RPMI7951 (cell line): ENCODE data around the gene TAF6L. TPM values are rescaled to one million over a fixed set of nuclear protein-coding genes. Genes with fewer than 3 reads are reported as not detected.
"Not testable (repeated sequence)": the region's sequence is repeated elsewhere in the genome, so short reads cannot be mapped to it uniquely, and the experiment has no call there.

Experiments
- DNase-seq: peaks from one replicate; pipeline ENCODE4 v3.0.0-alpha.2; 2012; ENCODE audit warnings: low read depth
- total RNA-seq: library from RNA; depleted of rRNA; stranded (reverse); fragments of >200 nt; shearing (Covaris generic); gene quantifications from 2 replicates; pipeline ENCODE4 v1.2.3, GENCODE V29; 2014; rRNA removed

The TAF6L gene
- total RNA-seq, 1 experiment from 2014 or later: 15.1 TPM

- peak; percentile 90 for DNase-seq
Observed at GRCh38 chr11:62805076-62805892, 34.1 kb downstream of the TAF6L start, which contains the start of gene NXF1. Gene NXF1, minus strand, starts transcription at chr11:62805440. Its CDS starts 84 bp downstream, at chr11:62805356.

- DNase-seq: peak; percentile 28
Observed at GRCh38 chr11:62805961-62806441, 34.8 kb downstream of the TAF6L start.

- DNase-seq: peak; percentile 32
Observed at GRCh38 chr11:62806611-62807121, 35.5 kb downstream of the TAF6L start.

DNA sequence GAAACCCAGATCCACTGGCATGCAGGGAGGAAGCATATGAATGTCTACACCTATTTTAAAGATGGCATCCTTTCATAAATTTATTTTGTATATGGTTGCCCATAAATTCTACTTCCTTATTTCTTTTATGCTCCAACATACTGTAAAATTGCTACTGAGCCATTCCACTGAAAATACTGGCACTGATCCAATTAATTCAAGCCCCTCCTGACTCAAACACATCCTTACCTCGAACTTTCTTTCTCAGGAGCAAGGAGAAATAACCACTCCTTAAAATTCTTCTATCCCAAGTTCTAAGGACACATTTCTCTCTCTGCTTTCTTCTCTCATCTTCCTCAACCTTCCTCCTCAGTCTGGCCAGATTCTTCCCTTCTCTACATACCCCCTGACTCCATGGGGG is 39.6 kb downstream of the TAF6L start:
- no peak for DNase-seq

DNA sequence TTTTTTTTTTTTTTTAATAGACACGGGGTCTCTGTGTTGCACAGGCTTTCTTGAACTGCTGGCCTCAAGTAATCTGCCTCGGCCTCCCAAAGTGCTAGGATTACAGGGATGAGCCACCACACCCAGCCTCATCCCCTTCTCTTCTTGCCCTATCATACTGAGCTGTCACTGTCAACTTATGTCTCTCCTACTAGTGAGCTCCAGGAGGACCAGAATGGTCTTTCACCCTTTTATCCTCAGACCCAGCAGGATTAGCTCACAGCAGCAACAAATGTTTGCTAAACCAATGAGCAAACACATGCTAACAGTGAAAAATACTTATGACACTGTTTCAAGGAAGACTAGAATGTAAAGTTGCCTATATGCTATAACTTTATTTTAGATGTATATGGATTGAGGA is 40.5 kb downstream of the TAF6L start:
- DNase-seq: no peak

GRCh38 chr11:62816557-62816956 is 45.4 kb downstream of the TAF6L start:
- no peak for DNase-seq

DNA sequence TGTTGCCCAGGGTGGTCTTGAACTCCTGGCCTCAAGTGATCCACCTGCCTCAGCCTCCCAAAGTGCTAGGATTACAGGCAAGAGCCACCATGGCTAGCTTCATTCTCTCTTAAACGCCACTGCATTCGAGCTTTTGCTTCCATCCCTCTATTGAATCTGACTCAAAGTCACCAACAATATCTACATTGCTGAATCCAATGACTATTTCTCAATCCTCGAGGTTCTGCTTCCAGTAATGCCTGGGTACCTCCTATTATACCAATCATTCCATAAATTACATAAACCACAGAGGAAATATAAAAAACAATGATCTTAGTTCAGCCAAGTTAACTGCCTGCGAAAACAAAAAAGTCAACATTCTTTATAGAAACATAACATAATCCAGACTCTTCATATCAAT is 45.9 kb downstream of the TAF6L start:
- no peak for DNase-seq

DNA sequence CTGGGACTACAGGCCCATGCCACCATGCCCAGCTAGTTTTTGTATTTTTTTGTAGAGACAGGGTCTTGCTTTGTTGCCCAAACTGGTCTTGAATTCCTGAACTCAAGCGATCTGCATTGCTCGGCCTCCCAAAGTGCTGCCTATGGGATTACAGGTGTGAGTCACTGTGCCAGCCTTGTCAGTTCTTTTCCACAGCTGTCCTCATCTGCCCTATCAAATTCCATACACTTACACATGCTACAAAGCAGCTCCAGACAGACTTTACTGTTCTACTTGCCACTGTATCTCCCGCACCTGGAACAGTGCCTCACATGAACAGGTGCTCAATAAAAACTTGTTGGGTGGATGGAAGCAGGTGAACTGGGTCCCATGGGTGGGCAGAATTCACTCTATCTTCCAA is 52.5 kb downstream of the TAF6L start:
- no peak for DNase-seq

GRCh38 chr11:62828130-62828529 is 56.9 kb downstream of the TAF6L start:
- DNase-seq: not testable (repeated sequence)

- DNase-seq: no peak
Observed at GRCh38 chr11:62830904-62831519, 59.8 kb downstream of the TAF6L start.

DNA sequence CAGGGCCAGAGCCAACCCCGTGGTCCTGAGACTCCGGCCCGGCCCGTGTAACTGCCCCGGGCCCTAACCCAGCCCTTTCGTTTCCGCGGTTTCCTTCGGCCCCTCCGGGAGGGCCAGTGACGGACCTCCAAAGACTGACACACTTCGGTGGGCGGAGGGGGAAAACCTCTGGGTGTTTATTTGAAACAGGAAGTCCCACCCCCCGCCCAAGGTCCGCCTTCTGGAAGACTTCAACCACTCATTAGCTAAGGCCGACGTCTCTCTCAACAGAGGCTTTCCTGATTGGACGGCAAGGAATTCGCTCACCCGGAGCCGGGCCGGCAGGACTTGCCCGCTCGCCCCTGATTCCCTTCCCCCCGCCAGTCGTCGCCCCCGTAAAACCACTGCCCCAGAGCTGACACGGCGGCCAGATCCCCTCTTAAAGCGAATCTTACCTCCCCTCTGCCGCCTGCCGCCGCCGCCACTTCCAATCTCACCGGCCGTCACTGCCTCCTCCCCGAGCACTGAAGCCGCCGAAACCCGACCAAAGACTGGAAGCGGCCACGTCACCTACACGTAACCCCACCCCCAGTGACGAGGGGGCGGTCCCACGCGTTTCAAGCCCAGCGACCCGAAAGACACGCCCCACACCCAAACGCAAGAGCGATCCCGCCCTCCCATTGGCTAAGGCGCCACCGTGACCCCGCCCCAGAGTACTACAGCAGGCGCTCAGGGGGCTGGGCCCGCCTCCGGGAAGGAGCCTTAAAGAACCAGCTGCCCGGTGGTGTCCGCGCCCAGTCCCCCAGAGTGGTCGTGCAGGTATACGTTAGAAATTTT is 60.5 kb downstream of the TAF6L start, which contains the start of gene STX5:
TSS of gene STX5 (minus strand) at position 532 of the 816 bp plus-strand sequence. CDS start 808 bp downstream, outside the sequence.
- peak; percentile 97 for DNase-seq

DNA sequence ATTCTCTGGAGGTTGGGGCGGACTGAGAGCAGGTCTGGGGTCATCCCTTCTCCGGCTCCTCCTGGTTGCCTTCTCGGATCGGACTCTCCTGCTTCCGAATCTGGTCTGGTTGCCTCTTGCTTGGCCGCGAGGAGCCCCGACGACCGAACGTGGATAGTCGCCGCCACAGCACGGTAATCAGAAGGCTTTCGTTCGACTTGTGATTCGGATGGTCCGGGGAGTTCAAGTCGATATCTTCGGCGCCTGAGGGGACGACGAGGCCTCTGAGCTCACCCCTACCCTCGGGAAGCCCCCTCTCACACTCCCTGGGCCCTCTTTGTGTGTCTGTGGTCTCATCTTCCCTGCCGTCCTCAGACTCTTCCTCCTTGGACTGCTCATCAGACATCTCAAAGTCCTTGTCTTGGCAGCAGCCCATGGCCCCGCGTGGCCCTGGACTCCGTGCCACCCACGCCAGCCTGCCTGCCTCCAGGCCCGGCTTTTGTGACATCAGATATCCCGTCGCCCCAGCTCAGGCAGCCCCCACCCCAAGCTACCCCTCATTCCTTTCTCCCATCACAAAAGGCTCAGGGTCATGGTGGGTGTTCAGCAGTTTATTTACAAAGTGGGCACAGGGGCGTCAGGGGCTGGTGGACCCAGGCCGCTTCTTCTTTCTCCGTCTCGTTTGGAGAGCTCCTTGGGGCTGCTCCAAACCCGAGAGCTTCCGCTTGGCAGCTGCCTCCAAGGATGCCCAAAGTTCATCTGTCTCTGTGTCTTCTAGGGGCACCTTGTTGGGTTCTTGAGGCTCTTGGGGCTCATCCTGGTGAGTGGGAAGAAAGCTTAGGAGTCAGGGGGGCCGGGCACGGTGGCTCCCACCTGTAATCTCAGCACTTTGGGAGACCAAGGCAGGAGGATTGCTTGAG is 61.4 kb downstream of the TAF6L start, which contains the start of gene TEX54:
TSS of gene TEX54 (minus strand) at position 506 of the 899 bp plus-strand sequence.
- no peak for DNase-seq

DNA sequence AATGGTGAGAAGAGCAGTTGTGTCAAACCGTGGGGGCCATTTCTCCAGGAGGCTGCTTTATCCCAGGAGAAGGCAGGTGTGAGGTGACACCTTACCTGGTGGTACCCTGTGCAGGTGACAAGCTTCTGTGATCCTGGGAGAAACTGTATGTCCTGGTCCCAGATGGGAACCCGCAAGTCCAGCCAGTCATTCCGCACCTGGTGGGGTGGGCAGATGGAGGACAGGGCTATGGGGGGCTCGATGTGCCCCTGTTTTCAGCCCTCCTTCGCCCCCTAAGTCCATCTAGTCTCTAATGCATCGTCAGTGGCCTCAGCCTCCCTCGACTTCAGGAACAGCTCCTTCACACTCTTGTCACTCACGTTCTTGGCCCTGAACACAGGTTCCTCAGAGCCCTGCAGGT is 64.1 kb downstream of the TAF6L start:
- DNase-seq: no peak

Other genes with a start within 250 kb of the TAF6L start
- gene AHNAK, start 224.6 kb upstream of the TAF6L start, total RNA-seq: 184 and 206 TPM in 2 replicates
- 841 and 1,053 TPM in 2 replicates for gene EEF1G, start 197.5 kb upstream of the TAF6L start, total RNA-seq
- 4.7 and 5.3 TPM in 2 replicates for gene TUT1, start 179.9 kb upstream of the TAF6L start, total RNA-seq
- 91.2 and 103 TPM in 2 replicates for gene MTA2, start 169.5 kb upstream of the TAF6L start, total RNA-seq
- 7.1 and 13.8 TPM in 2 replicates for gene EML3, start 158.6 kb upstream of the TAF6L start, total RNA-seq
- gene ROM1, start 158.1 kb upstream of the TAF6L start, total RNA-seq: 2.5 and 3.6 TPM in 2 replicates
- 23.3 and 27.1 TPM in 2 replicates for gene B3GAT3, start 149.4 kb upstream of the TAF6L start, total RNA-seq
- gene GANAB, start 124.8 kb upstream of the TAF6L start, total RNA-seq: 136 and 159 TPM in 2 replicates
- gene INTS5, start 118.1 kb upstream of the TAF6L start, total RNA-seq: 10.7 and 14.8 TPM in 2 replicates
- gene C11orf98, start 106.2 kb upstream of the TAF6L start, total RNA-seq: 69.0 and 73.3 TPM in 2 replicates
- gene CSKMT, start 106.1 kb upstream of the TAF6L start, total RNA-seq: 3.8 and 5.6 TPM in 2 replicates
- gene UQCC3, start 99.7 kb upstream of the TAF6L start, total RNA-seq: 19.6 and 26.6 TPM in 2 replicates
- gene LBHD1, start 99.1 kb upstream of the TAF6L start, total RNA-seq: 4.6 and 6.1 TPM in 2 replicates
- gene UBXN1, start 92.3 kb upstream of the TAF6L start, total RNA-seq: 107 and 128 TPM in 2 replicates
- 6.0 and 6.2 TPM in 2 replicates for gene LRRN4CL, start 81.9 kb upstream of the TAF6L start, total RNA-seq
- 65.0 and 71.0 TPM in 2 replicates for gene BSCL2, start 64.0 kb upstream of the TAF6L start, total RNA-seq
- gene GNG3, start 63.7 kb upstream of the TAF6L start, total RNA-seq: not detected in 2 replicates
- 10.2 and 11.8 TPM in 2 replicates for gene HNRNPUL2, start 43.9 kb upstream of the TAF6L start, total RNA-seq
- gene TTC9C, start 42.9 kb upstream of the TAF6L start, total RNA-seq: 56.6 and 68.4 TPM in 2 replicates
- 10.1 and 11.4 TPM in 2 replicates for gene ZBTB3, start 17.2 kb upstream of the TAF6L start, total RNA-seq
- 182 and 189 TPM in 2 replicates for gene POLR2G, start 9.8 kb upstream of the TAF6L start, total RNA-seq
- gene TMEM179B, start 16.0 kb downstream of the TAF6L start, total RNA-seq: 88.3 and 110 TPM in 2 replicates
- 41.0 and 55.3 TPM in 2 replicates for gene TMEM223, start 20.6 kb downstream of the TAF6L start, total RNA-seq
- 24.9 and 26.1 TPM in 2 replicates for gene NXF1, start 34.0 kb downstream of the TAF6L start, total RNA-seq
- 40.7 and 43.1 TPM in 2 replicates for gene STX5, start 60.7 kb downstream of the TAF6L start, total RNA-seq
- gene TEX54, start 61.4 kb downstream of the TAF6L start, total RNA-seq: not detected in 2 replicates
- 61.3 and 80.4 TPM in 2 replicates for gene WDR74, start 68.2 kb downstream of the TAF6L start, total RNA-seq
- gene SLC3A2, start 109.5 kb downstream of the TAF6L start, total RNA-seq: 85.2 and 94.7 TPM in 2 replicates
- not detected in 2 replicates for gene CHRM1, start 150.0 kb downstream of the TAF6L start, total RNA-seq
- gene SLC22A6, start 213.6 kb downstream of the TAF6L start, total RNA-seq: not detected in 2 replicates
- not detected in 2 replicates for gene SLC22A8, start 244.4 kb downstream of the TAF6L start, total RNA-seq